COLO829 (cell line): ENCODE measurements around the gene ARHGEF17.

Experiments used
- DNase-seq: peaks from one replicate; pipeline ENCODE4 v3.0.0; 2012; ENCODE audit warnings: low spot score

ARHGEF17 gene

GRCh38 chr11:73395297-73396208, 87.5 kb downstream of the ARHGEF17 start:
- DNase-seq: no peak

GRCh38 chr11:73396251-73396930, 88.3 kb downstream of the ARHGEF17 start:
- DNase-seq: no peak

GRCh38 chr11:73396985-73397384, 88.9 kb downstream of the ARHGEF17 start:
- DNase-seq: no peak

GRCh38 chr11:73397468-73398131, 89.5 kb downstream of the ARHGEF17 start:
- DNase-seq: no peak

GRCh38 chr11:73398132-73398526, 90.1 kb downstream of the ARHGEF17 start:
- DNase-seq: no peak

GRCh38 chr11:73398721-73399120, 90.6 kb downstream of the ARHGEF17 start:
- no peak for DNase-seq

GRCh38 chr11:73399159-73399590, 91.1 kb downstream of the ARHGEF17 start:
- DNase-seq: no peak

GRCh38 chr11:73399636-73400035, 91.6 kb downstream of the ARHGEF17 start:
- no peak for DNase-seq

GRCh38 chr11:73400293-73400692, 92.2 kb downstream of the ARHGEF17 start:
- no peak for DNase-seq

GRCh38 chr11:73401217-73401923, 93.3 kb downstream of the ARHGEF17 start:
- DNase-seq: no peak

GRCh38 chr11:73401924-73402833, 94.1 kb downstream of the ARHGEF17 start:
- DNase-seq: no peak

- DNase-seq: no peak
These were observed 94.7 kb downstream of the ARHGEF17 start for GRCh38 chr11:73402834-73403185.

GRCh38 chr11:73403541-73403940, 95.5 kb downstream of the ARHGEF17 start:
- DNase-seq: no peak

GRCh38 chr11:73404048-73404447, 96.0 kb downstream of the ARHGEF17 start:
- DNase-seq: peak; percentile 69

GRCh38 chr11:73404506-73405145, 96.5 kb downstream of the ARHGEF17 start:
- DNase-seq: no peak

GRCh38 chr11:73405146-73405510, 97.1 kb downstream of the ARHGEF17 start:
- no peak for DNase-seq

- DNase-seq: no peak
These were observed 98.1 kb downstream of the ARHGEF17 start for GRCh38 chr11:73406131-73406530.

- DNase-seq: no peak
These were observed 98.5 kb downstream of the ARHGEF17 start for GRCh38 chr11:73406619-73407018.

- no peak for DNase-seq
These were observed 101.4 kb downstream of the ARHGEF17 start for GRCh38 chr11:73409431-73409830.

- DNase-seq: no peak
These were observed 102.6 kb downstream of the ARHGEF17 start for GRCh38 chr11:73410627-73411026.

- DNase-seq: no peak
These were observed 103.0 kb downstream of the ARHGEF17 start for GRCh38 chr11:73411031-73411430.
